ENCODE results near the gene ID3.
A peak's percentile ranks its signal among the peaks of the same experiment; 100 is the strongest.

ID3 gene

GRCh38 chr1:23564529-23565122 is 5.3 kb upstream of the ID3 start:
- no peak for DNase-seq

- DNase-seq = no peak
These were observed 4.6 kb upstream of the ID3 start for GRCh38 chr1:23563755-23564374.

- no peak for DNase-seq
These were observed 3.7 kb upstream of the ID3 start for GRCh38 chr1:23563003-23563402.

- DNase-seq = peak; percentile 33
These were observed 3.0 kb upstream of the ID3 start for GRCh38 chr1:23562137-23562876.

- no peak for DNase-seq
These were observed 2.5 kb upstream of the ID3 start for GRCh38 chr1:23561813-23562100.

GRCh38 chr1:23561076-23561812 is 1.9 kb upstream of the ID3 start:
- DNase-seq = no peak

GRCh38 chr1:23559985-23560741 is 862 bp upstream of the ID3 start:
- DNase-seq = no peak

- no peak for DNase-seq
These were observed 497 bp downstream of the ID3 start for GRCh38 chr1:23558872-23559135.

GRCh38 chr1:23558140-23558871 is 995 bp downstream of the ID3 start:
- no peak for DNase-seq

- no peak for DNase-seq
These were observed 1.7 kb downstream of the ID3 start for GRCh38 chr1:23557471-23558124.

- no peak for DNase-seq
These were observed 2.4 kb downstream of the ID3 start for GRCh38 chr1:23556635-23557470.

- DNase-seq = no peak
These were observed 3.2 kb downstream of the ID3 start for GRCh38 chr1:23555986-23556634.

GRCh38 chr1:23555270-23555985 is 3.9 kb downstream of the ID3 start:
- DNase-seq = no peak

GRCh38 chr1:23554481-23555269 is 4.6 kb downstream of the ID3 start:
- peak; percentile 90 for DNase-seq

- DNase-seq = no peak
These were observed 5.2 kb downstream of the ID3 start for GRCh38 chr1:23554127-23554480.

GRCh38 chr1:23553231-23554126 is 5.8 kb downstream of the ID3 start:
- no peak for DNase-seq

GRCh38 chr1:23551849-23552248 is 7.5 kb downstream of the ID3 start:
- DNase-seq = no peak

GRCh38 chr1:23548704-23549143 is 10.6 kb downstream of the ID3 start:
- no peak for DNase-seq

Measured in CD4-positive, alpha-beta T cell treated with Interleukin-12 subunit alpha and Interleukin-12 subunit beta, for 1 hour (primary cell).